H1 (cell line): ENCODE measurements around the gene NTRK2. TPM values are rescaled to one million over a fixed set of nuclear protein-coding genes. Genes with fewer than 3 reads are reported as not detected.
A peak's percentile ranks its signal among the peaks of the same experiment; 100 is the strongest.

Experiments
- CTCF ChIA-PET: fragments of 300-600 bp; sonication (Branson Sonifier 250); formaldehyde crosslinking; loops from one replicate; lab custom pipeline; 2021; ENCODE audit not compliant: partially characterized antibody; lab: Charles Lee
- POLR2A ChIA-PET: fragments of 300-600 bp; sonication (Branson Sonifier 250); formaldehyde crosslinking; loops from one replicate; lab custom pipeline; 2021; ENCODE audit warnings: inconsistent platforms; ENCODE audit not compliant: partially characterized antibody; lab: Charles Lee
- DNase-seq, 2 experiments: peaks; one replicate each; pipeline versions ENCODE4 v3.0.0 to v3.0.0-alpha.2; 2010 to 2022; ENCODE audit warnings: low spot score in 2 of 2, low read depth in 1 of 2, mixed read lengths in 1 of 2
- FAIRE-seq: peaks from 2 replicates; lab custom pipeline; 2011; peaks lifted over from hg19 to GRCh38; lab: Jason Lieb, UNC
- H2AFZ ChIP-seq: 2 replicates; pipeline ENCODE4 v1.8.1; 2012; ENCODE audit warnings: low read length, inconsistent platforms
- H2AK5ac ChIP-seq: 2 replicates; pipeline ENCODE4 v1.6.1; 2013; ENCODE audit warnings: low read depth, low read length
- H2BK120ac ChIP-seq: replicated peaks from 2 replicates; pipeline ENCODE3; 2013; ENCODE audit warnings: low read depth, low read length, inconsistent platforms
- H2BK12ac ChIP-seq: 2 replicates; pipeline ENCODE4 v1.6.1; 2013; ENCODE audit warnings: low read depth, low read length
- H2BK15ac ChIP-seq: 2 replicates; pipeline ENCODE4 v1.6.1; 2013; ENCODE audit warnings: low read length
- H2BK20ac ChIP-seq: 2 replicates; pipeline ENCODE4 v1.6.1; 2013; ENCODE audit warnings: low read length
- H2BK5ac ChIP-seq: 2 replicates; pipeline ENCODE4 v1.6.1; 2013; ENCODE audit warnings: low read depth, low read length
- H3K14ac ChIP-seq: 2 replicates; pipeline ENCODE4 v1.6.1; 2013; ENCODE audit warnings: inconsistent platforms; ENCODE audit not compliant: insufficient read length
- H3K18ac ChIP-seq: 2 replicates; pipeline ENCODE4 v1.6.1; 2013; ENCODE audit warnings: low read length; ENCODE audit errors: extremely low read depth
- H3K23ac ChIP-seq: 2 replicates; pipeline ENCODE4 v1.6.1; 2013; ENCODE audit warnings: inconsistent platforms; ENCODE audit not compliant: insufficient read length
- H3K23me2 ChIP-seq: 2 replicates; pipeline ENCODE4 v1.6.1; 2013; ENCODE audit warnings: low read depth, low read length
- H3K27ac ChIP-seq: 2 replicates; pipeline ENCODE4 v1.6.1; 2011; ENCODE audit warnings: low read depth, low read length, inconsistent platforms
- H3K27me3 ChIP-seq, 4 experiments: replicated peaks in 1 of 4; 1 replicate in 1 of 4; 2 replicates in 3 of 4; pipeline versions ENCODE4 v1.6.1 to v1.8.1; 2011 to 2013; ENCODE audit warnings: low read length in 3 of 4, mild to moderate bottlenecking in 3 of 4, inconsistent platforms in 2 of 4, mixed read lengths in 2 of 4, moderate library complexity in 1 of 4; ENCODE audit not compliant: control insufficient read depth in 3 of 4, insufficient read depth in 3 of 4; ENCODE audit errors: extremely low read depth in 1 of 4
- H3K36me3 ChIP-seq, 4 experiments: 2 replicates each; pipeline versions ENCODE4 v1.6.1 to v1.8.1; 2011 to 2013; ENCODE audit warnings: mild to moderate bottlenecking in 4 of 4, low read length in 3 of 4, moderate library complexity in 2 of 4, control low read depth in 1 of 4, inconsistent platforms in 1 of 4; ENCODE audit not compliant: insufficient read depth in 4 of 4, control insufficient read depth in 2 of 4
- H3K4ac ChIP-seq: replicated peaks from 2 replicates; pipeline ENCODE3; 2013; ENCODE audit warnings: low read length, low read depth, mixed read lengths, inconsistent platforms; ENCODE audit not compliant: insufficient read length
- H3K4me1 ChIP-seq, 4 experiments: replicated peaks in 1 of 4; 1 replicate in 1 of 4; 2 replicates in 3 of 4; pipeline versions ENCODE4 v1.6.1 to v1.8.1; 2011 to 2013; ENCODE audit warnings: low read length in 3 of 4, inconsistent platforms in 2 of 4, mixed read lengths in 1 of 4; ENCODE audit not compliant: insufficient read depth in 4 of 4, control insufficient read depth in 3 of 4
- H3K4me2 ChIP-seq, 2 experiments: 2 replicates each; pipeline versions ENCODE4 v1.6.1 to v1.8.1; 2011 to 2013; ENCODE audit warnings: low read depth in 2 of 2, low read length in 2 of 2, control low read depth in 1 of 2, inconsistent platforms in 1 of 2, mild to moderate bottlenecking in 1 of 2; ENCODE audit not compliant: insufficient read depth in 1 of 2
- H3K4me3 ChIP-seq, 4 experiments: fragments of 200-600, 300-600 bp in 1 of 4; sonication (generic), shearing (Covaris generic), sonication (Bioruptor Twin) in 1 of 4; 2 replicates each; pipeline versions ENCODE4 v1.5.1 to v1.8.1; 2011 to 2016; ENCODE audit warnings: low read length in 4 of 4, low read depth in 3 of 4, control low read depth in 2 of 4, inconsistent platforms in 2 of 4, mild to moderate bottlenecking in 2 of 4, mixed read lengths in 1 of 4, moderate library complexity in 1 of 4; ENCODE audit not compliant: insufficient read depth in 2 of 4; ENCODE audit errors: extremely low read depth in 1 of 4
- H3K56ac ChIP-seq: replicated peaks from 2 replicates; pipeline ENCODE3; 2013; ENCODE audit warnings: low read depth, mild to moderate bottlenecking, mixed read lengths, low read length, inconsistent platforms; ENCODE audit not compliant: insufficient read length
- H3K79me1 ChIP-seq: 2 replicates; pipeline ENCODE4 v1.6.1; 2013; ENCODE audit warnings: low read depth, low read length, control low read depth
- H3K79me2 ChIP-seq, 2 experiments: 2 replicates each; pipeline versions ENCODE4 v1.6.1 to v1.8.1; 2012 to 2013; ENCODE audit warnings: low read length in 2 of 2, mild to moderate bottlenecking in 2 of 2, inconsistent platforms in 1 of 2; ENCODE audit not compliant: insufficient read depth in 2 of 2, control insufficient read depth in 1 of 2
- H3K9ac ChIP-seq, 4 experiments: replicated peaks in 1 of 4; 1 replicate in 1 of 4; 2 replicates in 3 of 4; pipeline versions ENCODE4 v1.6.1 to v1.8.1; 2011 to 2013; ENCODE audit warnings: low read depth in 3 of 4, low read length in 3 of 4, control low read depth in 2 of 4, mild to moderate bottlenecking in 2 of 4, moderate library complexity in 2 of 4, inconsistent platforms in 1 of 4; ENCODE audit errors: extremely low read depth in 1 of 4
- H3K9me3 ChIP-seq, 2 experiments: 2 replicates each; pipeline versions ENCODE4 v1.6.1 to v1.8.1; 2012 to 2013; ENCODE audit warnings: mild to moderate bottlenecking in 2 of 2, moderate library complexity in 2 of 2, control low read depth in 1 of 2, inconsistent platforms in 1 of 2, low read depth in 1 of 2, low read length in 1 of 2, mixed read lengths in 1 of 2; ENCODE audit not compliant: insufficient read depth in 2 of 2
- H4K20me1 ChIP-seq, 2 experiments: replicated peaks in 1 of 2; 2 replicates each; pipeline versions ENCODE3 to v1.8.1; 2011 to 2013; ENCODE audit warnings: inconsistent platforms in 2 of 2, low read length in 2 of 2, mild to moderate bottlenecking in 1 of 2; ENCODE audit not compliant: insufficient read depth in 2 of 2, control insufficient read depth in 1 of 2
- H4K5ac ChIP-seq: 2 replicates; pipeline ENCODE4 v1.6.1; 2013; ENCODE audit warnings: low read length, low read depth, mixed read lengths, inconsistent platforms; ENCODE audit not compliant: insufficient read length
- H4K8ac ChIP-seq: 2 replicates; pipeline ENCODE4 v1.8.0; 2013; ENCODE audit warnings: mild to moderate bottlenecking, moderate library complexity, low read length, inconsistent platforms; ENCODE audit not compliant: insufficient read depth; ENCODE audit errors: extremely low read depth
- H4K91ac ChIP-seq: replicated peaks from 2 replicates; pipeline ENCODE3; 2013; ENCODE audit warnings: low read length, mixed read lengths, inconsistent platforms; ENCODE audit not compliant: insufficient read length
- BACH1 ChIP-seq: IDR thresholded peaks from 2 replicates; pipeline ENCODE4 v1.6.1; 2012; ENCODE audit warnings: low read length, improper control_type of control experiment
- GABPA ChIP-seq: IDR thresholded peaks from 2 replicates; pipeline ENCODE4 v1.6.1; 2011; ENCODE audit warnings: mild to moderate bottlenecking, low read length, moderate library complexity, borderline replicate concordance; ENCODE audit not compliant: insufficient read depth
- HDAC6 ChIP-seq: IDR thresholded peaks from one replicate; pipeline ENCODE4 v1.7.1; 2012; ENCODE audit warnings: low read depth, mild to moderate bottlenecking, inconsistent platforms, low read length, moderate library complexity
- KDM5A ChIP-seq: fragments of 200-600 bp; IDR thresholded peaks from 2 replicates; pipeline ENCODE4 v1.7.1; 2012; ENCODE audit warnings: mild to moderate bottlenecking, low read length, inconsistent platforms, mixed read lengths
- NANOG ChIP-seq: IDR thresholded peaks from 2 replicates; pipeline ENCODE4 v1.6.1; 2011; ENCODE audit warnings: low read length, low read depth, mild to moderate bottlenecking, inconsistent platforms; ENCODE audit not compliant: insufficient read depth, poor library complexity, severe bottlenecking
- RNF2 ChIP-seq: fragments of 200-900, 300-1000 bp; sonication (generic); IDR thresholded peaks from 2 replicates; pipeline ENCODE4 v1.7.1; 2016; ENCODE audit warnings: borderline replicate concordance, low read depth, mild to moderate bottlenecking, antibody characterized with exemption, low read length; ENCODE audit not compliant: poor library complexity, severe bottlenecking; ENCODE audit errors: missing control alignments
- SP4 ChIP-seq: IDR thresholded peaks from 2 replicates; pipeline ENCODE4 v1.6.1; 2012; ENCODE audit warnings: low read length, inconsistent platforms
- SUZ12 ChIP-seq: fragments of 200-600 bp; sonication (generic); IDR thresholded peaks from 2 replicates; pipeline ENCODE4 v1.6.1; 2012; ENCODE audit warnings: mild to moderate bottlenecking, inconsistent platforms, low read length, moderate library complexity, mixed read lengths
- TEAD4 ChIP-seq: IDR thresholded peaks from 2 replicates; pipeline ENCODE4 v1.6.1; 2012; ENCODE audit warnings: low read depth, low read length, inconsistent platforms, mixed read lengths
- WGBS, 2 experiments: shearing (Covaris generic) in 1 of 2; methylation state at CpG; one replicate each; pipeline versions ENCODE4 v1.1.6 to v1.1.7; 2013 to 2015; ENCODE audit warnings: low lambda C conversion rate in 2 of 2, mixed read lengths in 2 of 2, inconsistent platforms in 1 of 2, low coverage in 1 of 2, missing lambda C conversion rate in 1 of 2; ENCODE audit not compliant: insufficient replicate concordance in 2 of 2, insufficient coverage in 1 of 2, insufficient read length in 1 of 2; ENCODE audit errors: extremely low coverage in 1 of 2, missing lambda C conversion rate in 1 of 2; 5-methylcytosine and 5-hydroxymethylcytosine counted together
- polyA plus RNA-seq, 7 experiments: library from polyadenylated mRNA; depleted of rRNA in 3 of 7; stranded (reverse) in 5 of 7; unstranded in 2 of 7; fragments of >200 nt in 5 of 7; fragments of 200-250 nt in 2 of 7; gene quantifications; 1 replicate in 5 of 7; 2 replicates in 1 of 7; 4 replicates in 1 of 7; pipeline versions ENCODE4 v1.2.1 to v1.2.3, GENCODE V29; 2011 to 2013; ENCODE audit warnings: missing spikeins in 2 of 7, mixed read lengths in 2 of 7
- total RNA-seq: library from RNA; stranded (reverse); fragmentation: NEBNext Ultra II Directional; extraction: Animal tissue kit (Norgen Biotek cat#: 25700); gene quantifications from 2 replicates; pipeline ENCODE4 v1.2.1, GENCODE V29; 2021
- TF ChIP-seq, protein P1 (sequence below): IDR thresholded peaks from 2 replicates; pipeline ENCODE4 v1.6.1; 2012; ENCODE audit warnings: low read length, inconsistent platforms

Gene NTRK2
- total and polyA plus RNA-seq, 2 of the 8 experiments (the other 6 are each of a cell fraction or from before 2014, with no cell fraction given): 0.03 to 0.04 TPM

DNA sequence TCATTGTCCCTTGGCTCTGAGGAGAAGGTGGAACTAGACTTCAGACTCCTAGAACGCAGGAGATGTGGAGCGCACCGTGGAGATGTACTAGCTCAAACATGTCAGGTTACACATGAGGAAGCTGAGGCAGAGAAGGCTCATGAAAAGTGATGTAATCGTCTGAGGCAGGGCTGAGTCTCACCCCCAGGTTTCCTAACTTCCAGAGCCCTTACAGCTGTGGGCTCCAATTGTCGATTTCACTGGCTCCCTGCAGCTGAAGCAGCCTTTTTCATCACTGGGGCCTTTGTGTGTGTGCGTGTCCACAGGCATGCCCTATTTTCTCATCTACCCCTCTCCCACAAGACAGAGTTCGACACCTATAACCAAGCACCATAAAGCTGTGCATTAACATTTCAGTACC is 370.6 kb downstream of the NTRK2 start:
- WGBS, 2 experiments: 88% methylated on average over 7 of the region's 7 CpGs; no CpG with 5 or more reads in 1 of the 2 experiments
- Histone ChIP-seq H4K91ac (no peak overlapping the region), H3K23ac (no peak overlapping the region), H3K9me3 (no peaks in the 10 kb centered on the region), H3K18ac (no peak overlapping the region), H2BK120ac (no peak overlapping the region), H2BK20ac (no peak overlapping the region), H3K4ac (no peak overlapping the region), H2BK15ac (no peak overlapping the region), H3K4me2 (no peak overlapping the region), H3K36me3 (no peaks in the 10 kb centered on the region), H4K5ac (no peak overlapping the region), H3K27me3 (no peaks in the 10 kb centered on the region), H2AFZ (peak overlapping the region; percentile 93; the same call in 1 of the 2 replicates), H2BK12ac (no peak overlapping the region; the same call in 1 of the 2 replicates), H2AK5ac (no peak overlapping the region), H3K14ac (no peak overlapping the region), H3K9ac (no peak overlapping the region; a peak in 1 of 7 replicates), H3K79me2 (no peaks in the 10 kb centered on the region), H4K8ac (no peak overlapping the region), H3K23me2 (no peaks in the 10 kb centered on the region), H4K20me1 (no peaks in the 10 kb centered on the region), H2BK5ac (no peak overlapping the region), H3K4me3 (no peak overlapping the region), H3K79me1 (no peaks in the 10 kb centered on the region), H3K27ac (no peak overlapping the region), H3K56ac (no peak overlapping the region), H3K4me1 (peaks cover 0 to 5% (median 1%) of the 10 kb centered on the region in 4 experiments; a peak in 5 of 7 replicates)
- FAIRE-seq (no peak), DNase-seq (no peak)
- ChIA-PET CTCF (interaction anchor here (1.0 kb wide), 1 partner anchor 103 kb away, joined by 3 read pairs; no protein-coding TSS in a partner anchor), POLR2A (no interaction called here)
- TF ChIP-seq NANOG (no peak), SP4 (no peak), GABPA (no peak), RNF2 (no peak), KDM5A (no peak), SUZ12 (no peak), HDAC6 (no peak), BACH1 (no peak), TEAD4 (no peak)
- TF ChIP-seq, protein P1, sequence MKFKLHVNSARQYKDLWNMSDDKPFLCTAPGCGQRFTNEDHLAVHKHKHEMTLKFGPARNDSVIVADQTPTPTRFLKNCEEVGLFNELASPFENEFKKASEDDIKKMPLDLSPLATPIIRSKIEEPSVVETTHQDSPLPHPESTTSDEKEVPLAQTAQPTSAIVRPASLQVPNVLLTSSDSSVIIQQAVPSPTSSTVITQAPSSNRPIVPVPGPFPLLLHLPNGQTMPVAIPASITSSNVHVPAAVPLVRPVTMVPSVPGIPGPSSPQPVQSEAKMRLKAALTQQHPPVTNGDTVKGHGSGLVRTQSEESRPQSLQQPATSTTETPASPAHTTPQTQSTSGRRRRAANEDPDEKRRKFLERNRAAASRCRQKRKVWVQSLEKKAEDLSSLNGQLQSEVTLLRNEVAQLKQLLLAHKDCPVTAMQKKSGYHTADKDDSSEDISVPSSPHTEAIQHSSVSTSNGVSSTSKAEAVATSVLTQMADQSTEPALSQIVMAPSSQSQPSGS: no peak
